Measurements from ENCODE around the gene ZNF75A. TPM values are rescaled to one million over a fixed set of nuclear protein-coding genes. Genes with fewer than 3 reads are reported as not detected.

The ZNF75A gene
- total RNA-seq, 1 donor from 2014 or later = 47.2 TPM

- intact Hi-C loops (cut with micrococcal nuclease) = loop anchor here (1.0 to 5.0 kb wide), 10 partner anchors 22 to 328 kb away; partner anchors contain the start of genes OR1F1, SLX4, THOC6 and TIGD7
These were observed 21.5 kb upstream of the ZNF75A start for GRCh38 chr16:3283543-3284447.

- intact Hi-C loops (cut with micrococcal nuclease) = no loop called here
These were observed 20.2 kb upstream of the ZNF75A start for GRCh38 chr16:3285131-3285530.

GRCh38 chr16:3289998-3290673 lies 15.2 kb upstream of the ZNF75A start:
- intact Hi-C loops (cut with micrococcal nuclease) = no loop called here

DNA sequence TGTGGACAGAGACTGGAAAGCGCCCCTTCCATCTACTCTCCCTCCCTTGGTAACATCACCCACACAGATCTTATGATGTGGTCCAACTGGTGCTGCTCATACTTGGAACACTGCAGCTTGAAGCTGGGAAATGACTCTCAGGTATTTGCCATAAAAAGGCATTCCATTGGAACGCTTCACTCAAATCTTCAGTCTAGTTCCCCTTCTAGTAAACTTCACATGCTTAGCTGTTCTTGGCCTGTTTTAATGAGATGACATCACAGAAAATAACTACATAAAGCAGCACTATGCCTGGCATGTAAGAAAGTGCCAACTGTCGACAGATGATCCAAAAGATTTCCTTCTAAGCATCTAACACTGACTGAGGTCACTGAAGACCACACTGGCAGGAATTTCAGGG lies 12.7 kb upstream of the ZNF75A start:
- intact Hi-C loops (cut with micrococcal nuclease) = no loop called here

DNA sequence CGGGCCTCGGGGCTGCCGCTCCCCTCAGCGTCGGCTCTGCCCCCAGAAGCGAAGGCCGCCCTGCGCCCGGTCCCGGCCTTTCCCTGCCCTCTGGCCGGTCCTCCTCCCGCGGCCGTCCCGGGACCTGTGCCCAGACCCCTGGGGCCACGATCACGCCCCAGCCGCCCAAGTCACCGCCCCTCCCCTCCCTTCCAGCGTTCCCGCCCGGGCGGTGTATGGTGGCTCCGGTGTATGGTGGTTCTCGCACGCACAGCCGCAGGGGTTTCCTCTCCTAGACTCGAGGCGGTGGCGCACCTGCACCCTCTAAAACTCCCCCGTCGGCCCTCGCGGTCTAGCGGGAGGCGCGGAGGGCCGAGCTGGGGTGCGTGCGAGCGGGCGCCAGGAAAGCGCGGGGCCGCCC lies 10.1 kb upstream of the ZNF75A start:
- intact Hi-C loops (cut with micrococcal nuclease) = no loop called here

- intact Hi-C loops (cut with micrococcal nuclease) = no loop called here
These were observed 9.5 kb upstream of the ZNF75A start for GRCh38 chr16:3295783-3296182.

- intact Hi-C loops (cut with micrococcal nuclease) = loop anchor here (2.0 kb wide), 1 partner anchor 70 kb away; the partner anchor contains the start of gene ZNF200
These were observed 927 bp upstream of the ZNF75A start for GRCh38 chr16:3304370-3304769.

GRCh38 chr16:3306078-3306477 lies 781 bp downstream of the ZNF75A start:
- intact Hi-C loops (cut with micrococcal nuclease) = loop anchor here (5.0 kb wide), 2 partner anchors 76 to 124 kb away; no protein-coding TSS in a partner anchor

DNA sequence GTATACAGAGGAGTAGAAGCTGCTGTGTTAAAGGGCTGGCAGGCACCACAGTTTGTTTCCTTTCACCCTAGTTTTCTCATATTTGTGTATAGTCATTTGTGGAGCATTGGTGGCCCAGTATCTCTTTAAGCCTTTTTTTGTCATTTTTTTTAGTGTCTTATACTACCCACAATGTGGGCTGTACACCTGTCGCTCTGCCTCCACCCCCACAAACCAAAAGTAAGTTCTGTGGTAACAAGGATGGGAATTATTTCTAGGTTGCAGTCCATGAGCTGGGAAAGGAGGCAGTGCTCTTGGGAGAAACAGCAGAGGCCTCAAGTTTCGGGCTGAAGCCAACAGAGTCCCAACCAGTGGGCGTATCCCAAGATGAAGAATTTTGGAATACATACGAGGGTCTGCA lies 6.2 kb downstream of the ZNF75A start:
- intact Hi-C loops (cut with micrococcal nuclease) = no loop called here

DNA sequence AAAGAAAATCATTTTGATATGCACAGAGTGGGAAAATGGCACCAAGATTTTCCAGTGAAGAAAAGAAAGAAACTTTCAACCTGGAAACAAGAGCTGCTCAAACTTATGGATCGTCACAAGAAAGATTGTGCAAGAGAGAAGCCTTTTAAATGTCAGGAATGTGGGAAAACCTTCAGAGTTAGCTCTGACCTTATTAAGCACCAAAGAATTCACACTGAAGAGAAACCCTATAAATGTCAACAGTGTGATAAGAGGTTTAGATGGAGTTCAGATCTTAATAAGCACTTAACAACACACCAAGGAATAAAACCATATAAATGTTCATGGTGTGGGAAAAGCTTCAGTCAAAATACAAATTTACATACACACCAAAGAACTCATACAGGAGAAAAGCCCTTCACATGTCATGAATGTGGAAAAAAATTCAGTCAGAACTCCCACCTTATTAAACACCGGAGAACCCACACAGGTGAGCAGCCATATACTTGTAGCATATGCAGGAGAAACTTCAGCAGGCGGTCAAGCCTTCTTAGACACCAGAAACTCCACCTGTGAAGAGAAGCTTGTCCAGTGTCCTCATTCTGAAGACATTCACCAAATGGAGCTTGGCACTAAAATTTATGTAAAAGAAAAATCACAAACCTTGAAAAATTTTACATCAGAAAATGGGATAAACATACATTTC lies 12.2 kb downstream of the ZNF75A start:
- intact Hi-C loops (cut with micrococcal nuclease) = no loop called here

GRCh38 chr16:3321816-3322215 lies 16.5 kb downstream of the ZNF75A start:
- intact Hi-C loops (cut with micrococcal nuclease) = no loop called here

DNA sequence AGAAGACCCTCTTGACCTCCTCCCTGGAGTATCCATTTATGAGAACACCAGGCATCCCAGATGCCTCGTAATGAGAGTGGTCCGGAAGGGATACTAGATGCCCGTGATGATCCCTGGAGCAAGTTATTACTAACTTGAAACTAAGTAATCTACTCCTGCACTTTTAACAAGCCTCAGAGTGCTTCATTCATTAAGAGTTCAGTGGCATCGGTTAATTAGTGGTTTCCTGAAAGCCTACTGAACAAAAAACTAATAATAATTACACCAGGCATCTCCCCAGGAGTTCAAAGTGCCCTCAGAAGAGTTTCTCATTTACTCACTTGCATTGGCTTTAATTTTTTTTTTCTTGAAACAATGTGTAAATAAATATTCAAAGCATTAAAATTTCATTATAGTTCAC lies 22.2 kb downstream of the ZNF75A start:
- intact Hi-C loops (cut with micrococcal nuclease) = no loop called here

- intact Hi-C loops (cut with micrococcal nuclease) = no loop called here
These were observed 22.8 kb downstream of the ZNF75A start for GRCh38 chr16:3328104-3328503.

GRCh38 chr16:3328643-3329042 lies 23.3 kb downstream of the ZNF75A start:
- intact Hi-C loops (cut with micrococcal nuclease) = no loop called here

DNA sequence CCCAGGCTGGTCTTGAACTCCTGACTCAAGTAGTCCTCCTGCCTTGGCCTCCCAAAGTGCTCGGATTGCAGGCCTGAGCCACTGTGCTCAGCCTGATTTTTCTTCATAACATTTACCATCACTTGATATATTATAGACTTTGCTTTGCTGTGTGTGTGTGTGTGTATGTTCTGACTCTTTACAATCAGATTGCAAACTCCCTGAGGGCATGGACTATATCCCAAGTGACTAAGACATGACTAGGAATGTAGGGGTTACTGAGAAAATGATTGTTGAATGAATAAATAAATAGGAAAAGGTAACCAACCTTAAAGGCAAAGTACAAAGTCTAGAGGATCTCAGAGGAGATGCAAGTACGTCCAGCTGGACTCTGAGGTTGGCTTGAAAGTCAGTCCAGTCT lies 40.7 kb downstream of the ZNF75A start:
- intact Hi-C loops (cut with micrococcal nuclease) = no loop called here

- intact Hi-C loops (cut with micrococcal nuclease) = no loop called here
These were observed 42.3 kb downstream of the ZNF75A start for GRCh38 chr16:3347586-3347985.

DNA sequence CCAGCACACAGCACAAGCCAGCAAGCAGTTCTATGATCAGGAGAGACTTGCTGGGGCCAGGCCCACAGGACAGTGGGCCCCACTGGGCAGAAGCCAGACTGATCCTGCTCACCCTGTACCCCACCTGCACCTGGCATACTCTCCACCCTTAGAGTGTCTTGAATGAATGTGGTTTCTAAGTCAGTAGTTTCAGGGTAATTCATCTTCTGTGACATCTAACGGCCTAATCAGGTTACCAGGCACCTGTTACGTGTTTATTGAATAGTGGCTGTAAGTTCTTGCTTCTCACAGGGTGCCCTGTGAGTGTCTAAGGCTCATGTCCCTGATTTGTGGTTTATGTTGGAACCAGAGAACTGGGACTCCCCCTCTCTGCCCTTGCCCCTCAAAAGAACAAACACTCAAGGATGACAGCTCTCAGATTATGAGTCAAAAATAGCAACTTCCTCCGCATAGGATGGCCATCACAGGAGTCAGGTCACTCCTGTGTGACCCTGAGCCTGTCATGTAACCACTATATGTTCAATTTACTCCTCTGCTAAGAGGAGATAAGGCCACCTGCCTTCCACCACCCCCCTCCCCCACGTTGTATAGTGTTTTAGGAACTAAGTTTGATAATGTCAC lies 43.4 kb downstream of the ZNF75A start:
- intact Hi-C loops (cut with micrococcal nuclease) = no loop called here

DNA sequence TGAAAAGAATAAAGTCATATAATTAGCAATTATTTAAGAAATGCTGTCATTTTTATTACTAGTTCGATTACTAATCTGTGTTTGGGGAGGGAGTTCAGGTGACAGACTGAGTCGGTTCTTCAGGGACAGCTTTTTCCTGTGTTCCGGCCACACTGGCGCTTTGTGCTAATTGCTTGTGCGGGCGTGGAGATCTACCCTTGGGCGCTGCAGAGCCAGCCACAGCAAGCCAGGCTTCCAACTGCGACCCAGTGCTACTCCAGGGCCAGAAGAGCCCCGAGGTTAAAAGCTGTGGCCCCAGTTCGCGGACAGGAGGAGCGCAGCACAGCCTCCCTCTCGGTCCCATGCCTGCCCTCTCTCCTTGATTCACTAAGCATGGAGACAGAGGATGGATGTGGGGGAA lies 43.9 kb downstream of the ZNF75A start:
- intact Hi-C loops (cut with micrococcal nuclease) = no loop called here

- intact Hi-C loops (cut with micrococcal nuclease) = no loop called here
These were observed 50.3 kb downstream of the ZNF75A start, which contains the start of gene OR2C1 for GRCh38 chr16:3355589-3355988. Gene OR2C1, plus strand, starts transcription at chr16:3355889. Its CDS starts 52 bp downstream, at chr16:3355941.

- intact Hi-C loops (cut with micrococcal nuclease) = no loop called here
These were observed 50.8 kb downstream of the ZNF75A start for GRCh38 chr16:3356118-3356517.

DNA sequence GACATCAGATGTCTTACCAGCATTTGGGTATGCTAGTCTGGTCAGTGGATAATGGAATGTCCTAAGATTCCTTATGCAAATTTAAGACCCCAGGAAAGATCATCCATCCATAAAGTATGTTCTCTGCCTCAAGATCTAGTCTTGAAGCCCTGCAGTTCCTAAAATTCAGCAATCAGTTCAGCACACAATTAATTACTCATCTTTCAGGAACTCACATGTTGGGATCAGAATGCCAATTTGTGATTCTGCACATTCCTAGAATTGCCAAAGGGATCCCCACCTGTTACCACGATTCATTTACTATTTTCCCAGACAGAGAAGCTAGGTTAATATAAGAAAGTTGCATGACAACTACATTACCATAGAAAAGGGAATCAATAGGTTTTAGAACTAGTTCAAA lies 53.6 kb downstream of the ZNF75A start:
- intact Hi-C loops (cut with micrococcal nuclease) = no loop called here

Data from T-helper 1 cell treated with Interleukin-12 subunit alpha and Interleukin-12 subunit beta and Interleukin-4 antibody, amounts not matched to agents 30 ng/mL and 1 ng/mL, for 36 hours (primary cell).